SK-MEL-5 (cell line): Measurements from ENCODE around the gene MSRB3. TPM values are rescaled to one million over a fixed set of nuclear protein-coding genes. Genes with fewer than 3 reads are reported as not detected.

Source experiments
- DNase-seq: peaks from one replicate; pipeline ENCODE4 v3.0.0-alpha.2; 2016; ENCODE audit warnings: low read depth, low spot score
- in situ Hi-C: cut with HindIII; loops from 2 replicates; pipeline ENCODE4 v1.10.0; 2016; ENCODE audit warnings: low sequenced_read_pairs, high pct_unique_total_duplicates, low pct_unique_long_range_greater_than_20kb
- total RNA-seq: library from RNA; depleted of rRNA; stranded (reverse); fragments of >200 nt; shearing (Covaris generic); gene quantifications from 2 replicates; pipeline ENCODE4 v1.2.3, GENCODE V29; 2014

Gene MSRB3
- total RNA-seq, 1 experiment from 2014 or later: 7.8 TPM

DNA sequence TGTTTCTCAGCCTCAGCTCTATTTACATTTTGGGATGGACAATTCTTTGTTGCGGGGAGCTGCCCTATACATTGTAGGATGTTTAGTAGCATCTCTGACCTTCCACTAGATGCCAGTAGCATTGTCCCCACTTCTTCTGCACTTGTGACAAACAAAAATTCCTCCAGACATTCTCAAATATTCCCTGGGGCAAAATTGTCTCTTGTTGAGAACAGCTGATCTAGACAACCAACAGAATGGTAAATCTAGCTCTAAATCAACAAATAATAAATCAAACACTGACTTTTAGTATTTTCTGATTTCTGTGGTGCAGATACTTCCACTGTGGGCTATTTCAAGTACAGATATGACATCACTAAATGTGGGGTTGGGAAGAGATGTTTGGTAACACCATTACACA lies 60.7 kb downstream of the MSRB3 start:
- DNase-seq: no peak
- in situ Hi-C loops: no loop called here

GRCh38 chr12:65343230-65343629 lies 64.7 kb downstream of the MSRB3 start:
- no peak for DNase-seq
- in situ Hi-C loops: no loop called here

DNA sequence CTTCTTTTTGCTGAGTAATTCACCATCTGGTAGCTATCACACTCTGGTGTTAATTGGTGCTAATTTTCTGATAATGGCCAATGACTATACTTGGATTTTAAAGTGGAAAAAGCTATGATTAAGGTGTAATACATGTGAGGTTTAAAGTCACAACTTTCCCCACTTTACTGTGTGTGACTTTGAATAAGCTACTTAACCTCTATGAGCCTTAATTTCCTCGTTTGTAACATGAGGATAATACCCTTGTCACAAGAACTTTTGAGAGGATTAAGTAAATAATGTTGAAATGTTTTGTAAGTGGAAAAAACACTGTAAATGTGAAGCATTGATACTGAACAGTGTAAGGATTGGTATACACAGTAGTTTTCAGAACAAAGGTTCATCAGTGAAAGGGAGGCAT lies 65.3 kb downstream of the MSRB3 start:
- DNase-seq: no peak
- in situ Hi-C loops: no loop called here

DNA sequence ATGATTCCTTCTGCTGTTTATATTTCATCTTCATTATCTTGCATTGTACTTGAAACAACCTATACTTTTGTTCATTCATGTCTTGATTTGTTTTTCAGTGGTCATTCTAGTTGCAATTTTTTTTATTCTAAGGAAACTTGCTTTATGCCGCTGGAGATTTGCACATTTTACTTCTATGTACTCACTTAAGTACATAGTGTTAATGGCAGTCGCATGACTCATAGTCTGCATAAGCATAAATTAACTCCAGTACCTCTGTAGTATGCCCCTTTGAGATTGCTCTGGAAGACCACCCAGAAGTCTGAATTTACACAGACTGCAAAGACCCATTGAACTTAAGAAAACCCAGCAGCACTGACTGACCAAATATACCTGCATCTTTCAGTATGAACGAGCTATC lies 77.0 kb downstream of the MSRB3 start:
- in situ Hi-C loops: no loop called here
- no peak for DNase-seq

DNA sequence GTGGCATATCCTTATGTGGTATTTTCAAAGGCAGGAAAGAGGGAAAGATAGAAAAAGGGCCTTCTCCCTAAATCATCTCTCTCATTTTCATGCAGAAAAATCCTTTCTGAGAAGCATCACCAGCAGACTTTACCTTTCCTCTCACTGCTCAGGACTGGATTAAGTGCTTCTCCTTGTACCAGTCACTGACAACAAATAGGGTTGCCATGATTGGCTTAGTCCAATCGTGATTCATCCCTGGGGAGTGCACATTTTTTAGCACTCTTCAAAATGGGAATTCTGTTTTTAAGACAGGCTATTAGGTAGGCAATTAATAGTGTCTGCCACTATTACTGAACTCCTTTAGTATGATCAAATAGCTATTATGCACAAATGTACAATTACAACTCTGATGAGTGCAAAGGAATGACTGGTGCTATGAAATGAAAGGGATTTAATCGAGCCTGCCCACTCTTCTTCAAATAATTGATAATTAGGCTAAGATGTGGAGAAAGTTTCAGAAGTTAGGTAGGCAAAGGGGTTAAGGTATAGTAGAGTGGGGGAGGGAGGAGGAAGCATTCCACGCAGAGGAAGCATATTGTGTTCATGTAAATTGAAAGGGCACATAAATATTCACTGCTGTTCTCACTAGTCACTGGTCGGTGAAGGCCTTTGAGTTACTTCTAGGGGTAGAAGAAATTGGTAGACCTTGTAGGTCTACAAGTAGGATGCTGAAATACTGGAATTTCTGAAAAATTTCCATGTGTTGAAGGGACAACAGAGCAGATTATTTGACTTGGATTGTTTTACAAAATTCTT lies 84.0 kb downstream of the MSRB3 start:
- in situ Hi-C loops: no loop called here
- DNase-seq: no peak

DNA sequence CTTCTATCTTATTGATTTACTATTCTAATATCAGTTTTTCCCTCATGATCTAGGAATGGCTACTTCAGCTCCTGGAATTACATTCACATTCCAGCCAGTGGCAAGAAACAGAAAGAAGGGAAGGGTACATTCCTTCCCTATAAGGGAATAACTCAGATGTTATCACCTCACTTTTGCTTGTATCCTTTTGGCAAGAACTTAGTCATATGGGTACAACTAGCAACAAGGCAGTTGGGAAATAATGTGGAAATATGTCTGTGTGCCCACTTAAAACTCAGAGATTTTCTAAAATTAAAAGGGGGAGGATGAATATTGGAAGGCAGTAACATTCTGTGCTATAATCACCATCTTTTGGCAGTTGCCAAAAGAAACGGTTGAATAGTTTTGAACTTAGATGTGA lies 85.6 kb downstream of the MSRB3 start:
- in situ Hi-C loops: no loop called here
- DNase-seq: no peak

DNA sequence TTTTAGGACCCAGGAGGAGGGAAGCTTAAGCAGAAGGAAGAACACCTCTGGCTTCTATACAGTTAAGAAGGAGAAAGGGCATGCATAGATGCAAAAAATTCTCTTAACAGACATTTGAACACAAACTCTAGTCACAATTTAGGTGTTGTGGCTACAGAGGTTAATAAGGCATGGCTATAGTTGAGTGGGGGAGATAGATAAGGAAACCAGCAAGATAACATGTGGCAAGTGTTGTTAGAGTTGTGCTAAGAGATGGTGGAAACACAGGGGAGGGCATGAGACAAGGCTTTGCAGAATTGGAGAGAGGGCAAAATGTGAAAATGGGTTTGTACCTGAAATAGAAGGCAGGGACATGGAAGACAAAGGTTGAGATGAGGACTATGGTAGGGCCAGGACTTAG lies 88.9 kb downstream of the MSRB3 start:
- in situ Hi-C loops: no loop called here
- no peak for DNase-seq

DNA sequence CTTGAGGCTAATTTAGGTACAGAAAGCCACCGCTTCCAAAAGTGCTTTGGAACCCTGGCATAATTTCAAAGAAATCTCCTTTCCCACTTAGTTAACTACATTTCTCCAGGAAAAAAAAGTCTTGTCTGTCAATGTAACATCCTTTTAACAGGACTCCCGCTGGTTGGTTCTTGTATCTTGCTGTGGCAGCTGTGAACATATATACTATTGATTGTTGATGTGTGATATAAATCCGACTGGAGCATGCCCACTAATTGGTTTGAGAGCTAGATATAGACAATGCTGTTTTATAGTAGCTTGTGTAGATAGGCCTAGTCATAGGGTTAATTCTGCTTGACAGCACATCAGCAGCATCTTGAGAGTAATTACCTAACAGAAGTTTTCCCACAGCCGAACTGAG lies 89.6 kb downstream of the MSRB3 start:
- in situ Hi-C loops: no loop called here
- no peak for DNase-seq

DNA sequence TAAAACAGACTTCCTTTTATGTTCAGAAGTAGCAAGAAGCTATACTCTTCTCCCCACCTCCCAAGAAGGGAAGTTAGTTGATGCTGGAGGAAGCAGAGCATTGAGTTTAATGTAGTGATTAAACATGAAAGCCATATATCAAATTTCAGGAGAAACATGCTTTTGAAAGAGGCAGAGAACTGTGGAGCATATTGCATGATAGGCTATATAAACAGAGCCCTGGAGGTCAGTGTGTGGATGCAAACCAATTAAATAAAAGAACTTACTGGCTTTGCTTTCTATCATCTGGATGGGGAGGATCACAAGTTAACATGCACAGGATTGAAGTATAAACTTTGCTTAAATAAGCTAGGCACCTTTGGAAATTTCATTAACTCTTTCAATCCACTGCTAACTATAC lies 94.1 kb downstream of the MSRB3 start:
- in situ Hi-C loops: no loop called here
- no peak for DNase-seq

GRCh38 chr12:65384240-65384639 lies 105.8 kb downstream of the MSRB3 start:
- no peak for DNase-seq
- in situ Hi-C loops: no loop called here

DNA sequence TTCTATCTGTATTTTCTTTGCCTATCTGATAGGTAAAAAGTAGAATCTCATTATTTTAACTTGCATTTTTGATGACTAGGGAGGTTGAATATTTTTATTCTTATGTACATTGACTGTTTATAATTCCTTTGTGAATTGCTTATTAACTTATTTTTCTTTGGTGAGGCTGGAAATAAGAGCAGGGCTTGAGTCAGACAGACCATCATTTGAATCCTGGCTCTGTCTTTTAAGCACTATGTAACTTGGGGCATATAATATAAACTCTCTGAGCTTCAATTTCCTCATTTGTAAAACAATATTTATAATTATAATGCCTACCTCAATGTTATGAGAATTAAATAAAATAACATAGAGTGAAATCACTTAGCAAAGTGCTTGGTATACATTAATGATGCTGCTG lies 108.9 kb downstream of the MSRB3 start:
- in situ Hi-C loops: no loop called here
- no peak for DNase-seq

DNA sequence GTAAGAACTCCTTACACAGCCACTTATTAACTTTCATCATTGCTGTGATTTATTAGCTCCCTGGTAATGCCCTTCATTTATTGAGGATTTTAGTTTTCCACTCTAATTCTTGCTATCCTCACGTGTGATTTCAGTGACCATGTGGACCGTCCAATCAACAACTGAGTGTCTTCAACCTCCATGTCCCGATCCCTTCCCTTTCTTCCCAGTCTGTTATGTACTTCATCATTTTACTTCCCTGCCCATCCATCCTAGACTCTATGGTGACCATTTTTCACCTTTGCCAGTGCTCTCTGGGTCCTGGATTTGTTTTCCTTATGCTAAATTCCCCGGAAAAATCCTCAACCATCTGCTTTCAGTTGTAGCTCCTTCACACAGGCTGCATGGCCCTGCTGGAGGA lies 111.0 kb downstream of the MSRB3 start:
- in situ Hi-C loops: no loop called here

GRCh38 chr12:65391711-65392110 lies 113.2 kb downstream of the MSRB3 start:
- in situ Hi-C loops: no loop called here
- DNase-seq: no peak

More for the DNA sequence above, 111.0 kb downstream of the MSRB3 start:
- no peak for DNase-seq

- in situ Hi-C loops: no loop called here
These were observed 114.0 kb downstream of the MSRB3 start for GRCh38 chr12:65392491-65392890.

DNA sequence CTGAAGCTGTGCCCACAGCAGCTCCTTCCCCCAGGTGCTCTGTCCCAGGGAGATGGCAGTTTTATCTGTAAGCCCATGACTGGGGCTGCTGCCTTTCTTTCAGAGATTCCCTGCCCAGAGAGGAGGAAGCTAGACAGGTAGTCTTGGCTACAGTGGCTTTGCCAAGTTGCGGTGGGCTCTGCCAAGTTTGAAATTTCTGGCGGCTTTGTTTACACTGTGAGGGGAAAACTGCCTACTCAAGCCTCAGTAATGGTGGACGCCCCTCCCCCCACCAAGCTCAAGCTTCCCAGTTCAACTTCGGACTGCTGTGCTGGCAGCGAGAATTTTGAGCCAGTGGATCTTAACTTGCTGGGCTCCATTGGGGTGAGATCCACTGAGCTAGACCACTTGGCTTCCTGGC lies 124.7 kb downstream of the MSRB3 start:
- in situ Hi-C loops: no loop called here
- DNase-seq: no peak

More at GRCh38 chr12:65392491-65392890, 114.0 kb downstream of the MSRB3 start:
- DNase-seq: no peak

DNA sequence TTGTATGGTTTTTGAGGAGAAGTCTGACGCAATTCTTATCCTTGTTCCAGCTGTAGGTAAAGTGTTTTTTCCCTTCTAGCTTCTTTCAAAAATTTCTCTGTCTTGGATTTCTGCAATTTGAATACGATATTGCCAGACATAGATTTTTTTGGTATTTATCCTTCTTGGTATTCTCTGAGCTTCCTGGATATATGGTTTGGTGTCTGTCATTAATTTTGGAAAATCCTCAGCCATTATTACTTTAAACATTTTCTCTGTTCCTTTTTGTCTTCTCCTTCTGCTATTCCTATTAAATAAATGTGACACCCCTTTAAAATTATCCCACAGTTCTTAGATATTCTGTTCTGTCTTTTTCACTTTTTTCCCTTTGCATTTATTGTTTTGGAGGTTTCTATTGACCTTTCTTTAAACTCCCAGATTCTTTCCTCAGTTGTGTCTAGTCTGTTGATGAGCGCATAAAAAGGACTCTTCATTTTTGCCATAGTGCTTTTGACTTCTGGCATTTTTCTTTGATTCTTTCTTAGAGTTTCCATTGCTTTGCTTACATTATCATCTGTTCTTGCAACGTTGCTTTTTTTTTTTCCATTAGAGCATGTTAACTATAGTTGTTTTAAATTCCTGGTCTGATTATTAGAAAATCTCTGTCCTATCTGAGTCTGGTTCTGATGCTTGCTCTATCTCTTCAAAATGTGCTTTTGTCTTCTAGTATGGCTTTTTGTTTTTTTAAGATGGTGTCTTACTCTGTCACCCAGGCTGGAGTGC lies 129.1 kb downstream of the MSRB3 start:
- DNase-seq: no peak
- in situ Hi-C loops: no loop called here

DNA sequence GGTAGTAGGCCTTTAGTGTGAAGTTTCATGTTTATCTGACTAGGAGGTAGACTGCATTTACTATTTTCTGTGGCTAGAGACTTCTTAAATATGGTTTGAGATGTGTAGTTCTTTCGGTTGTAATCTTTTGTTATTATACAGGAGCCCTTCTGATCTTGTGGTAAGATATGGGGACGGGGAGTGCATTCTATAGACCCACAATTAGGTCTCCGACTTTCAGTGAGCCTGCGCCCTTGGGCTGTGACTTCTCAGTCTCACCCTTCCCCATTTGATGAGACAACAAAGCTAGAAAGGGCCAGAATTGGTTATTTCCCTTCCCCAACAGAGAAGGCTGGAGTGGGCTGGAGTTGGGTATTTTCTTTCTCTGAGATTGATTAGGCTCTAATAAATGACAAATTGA lies 130.0 kb downstream of the MSRB3 start:
- in situ Hi-C loops: no loop called here
- no peak for DNase-seq

DNA sequence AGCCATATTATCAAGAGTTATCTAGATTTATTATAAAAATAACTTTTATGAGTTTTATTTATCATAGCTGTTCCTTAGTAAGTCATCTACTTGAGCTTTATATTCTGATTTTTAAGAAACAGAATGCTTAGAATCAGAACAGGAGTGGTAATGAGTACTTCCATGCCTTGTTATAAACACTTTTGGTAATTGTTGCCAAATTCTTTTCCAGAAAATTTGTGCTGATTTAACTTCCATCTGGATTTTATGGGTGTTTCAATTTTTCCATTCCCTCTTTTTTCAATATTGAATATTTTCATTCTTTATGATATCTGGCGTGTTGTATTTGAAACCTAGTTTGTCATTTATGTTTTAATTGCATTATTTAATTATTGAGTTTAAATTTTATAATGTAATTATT lies 131.2 kb downstream of the MSRB3 start:
- in situ Hi-C loops: no loop called here
- no peak for DNase-seq

DNA sequence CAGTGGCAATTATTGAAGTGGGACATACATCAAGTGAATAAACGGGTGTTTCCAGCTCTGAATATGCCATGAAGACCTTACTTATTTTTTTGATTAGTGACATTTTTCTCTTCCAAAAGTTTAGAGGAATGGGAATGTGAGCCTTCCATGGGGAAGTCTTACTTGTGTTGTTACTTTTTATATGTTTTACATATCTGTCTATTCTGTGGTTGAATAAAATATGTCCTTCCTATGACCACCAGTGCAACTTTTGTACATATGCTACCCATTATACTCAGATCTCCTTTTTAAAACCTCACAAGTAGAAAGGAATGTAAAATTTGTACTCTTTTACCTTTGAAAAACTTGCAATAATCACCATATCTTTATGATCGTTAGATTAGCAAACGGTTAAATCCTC lies 132.7 kb downstream of the MSRB3 start:
- in situ Hi-C loops: no loop called here
- DNase-seq: no peak
